CD8-positive, alpha-beta memory T cell (primary cell): ENCODE data around the gene SH2B3. TPM values are rescaled to one million over a fixed set of nuclear protein-coding genes. Genes with fewer than 3 reads are reported as not detected.

Experiments used
- CTCF ChIA-PET: fragments of 350-600 bp; sonication (Branson Sonifier 250); formaldehyde crosslinking; loops from one replicate; lab custom pipeline; 2021; ENCODE audit warnings: antibody characterized with exemption; lab: Charles Lee
- POLR2A ChIA-PET: fragments of 350-600 bp; sonication (Branson Sonifier 250); formaldehyde crosslinking; loops from one replicate; lab custom pipeline; 2021; ENCODE audit warnings: antibody characterized with exemption; lab: Charles Lee
- DNase-seq, 5 donors: peaks; one replicate each; pipeline versions ENCODE4 v3.0.0 to v3.0.0-alpha.2; 2020 to 2022; ENCODE audit warnings: mixed read lengths in 1 of 5
- H3K27ac ChIP-seq: one replicate; pipeline ENCODE4 v1.7.0; 2013; ENCODE audit warnings: low read depth, mild to moderate bottlenecking, low read length, moderate library complexity
- H3K27me3 ChIP-seq: 2 replicates; pipeline ENCODE4 v1.7.0; 2013; ENCODE audit warnings: low read length, mild to moderate bottlenecking; ENCODE audit not compliant: insufficient read depth, poor library complexity, severe bottlenecking
- H3K36me3 ChIP-seq: 2 replicates; pipeline ENCODE4 v1.7.0; 2013; ENCODE audit warnings: mild to moderate bottlenecking, low read length, moderate library complexity; ENCODE audit not compliant: insufficient read depth
- H3K4me1 ChIP-seq: 2 replicates; pipeline ENCODE4 v1.7.0; 2013; ENCODE audit warnings: mild to moderate bottlenecking, low read length, moderate library complexity; ENCODE audit not compliant: insufficient read depth
- H3K4me3 ChIP-seq: 2 replicates; pipeline ENCODE4 v1.7.0; 2013; ENCODE audit warnings: mild to moderate bottlenecking, low read length
- H3K9me3 ChIP-seq: 2 replicates; pipeline ENCODE4 v1.7.0; 2013; ENCODE audit warnings: mild to moderate bottlenecking, low read length
- H3K27ac Mint-ChIP-seq, 8 donors: one replicate each; pipeline ENCODE4 v1.8.0; 2020 to 2021; ENCODE audit warnings: mixed read lengths in 8 of 8, mild to moderate bottlenecking in 6 of 8, inconsistent platforms in 3 of 8, moderate library complexity in 3 of 8
- H3K27me3 Mint-ChIP-seq, 2 donors: one replicate each; pipeline ENCODE4 v1.8.0; 2020 to 2021; ENCODE audit warnings: mixed read lengths in 2 of 2, mild to moderate bottlenecking in 1 of 2, moderate library complexity in 1 of 2
- H3K36me3 Mint-ChIP-seq, 3 donors: one replicate each; pipeline ENCODE4 v1.8.0; 2020 to 2021; ENCODE audit warnings: mixed read lengths in 3 of 3, inconsistent platforms in 1 of 3, mild to moderate bottlenecking in 1 of 3
- H3K4me1 Mint-ChIP-seq, 3 donors: one replicate each; pipeline ENCODE4 v1.8.0; 2020 to 2021; ENCODE audit warnings: mixed read lengths in 3 of 3, inconsistent platforms in 1 of 3, mild to moderate bottlenecking in 1 of 3
- H3K4me3 Mint-ChIP-seq, 7 donors: one replicate each; pipeline ENCODE4 v1.8.0; 2020 to 2021; ENCODE audit warnings: mixed read lengths in 7 of 7, mild to moderate bottlenecking in 6 of 7, moderate library complexity in 4 of 7, inconsistent platforms in 2 of 7
- H3K9me3 Mint-ChIP-seq, 5 donors: one replicate each; pipeline ENCODE4 v1.8.0; 2020 to 2022; ENCODE audit warnings: mixed read lengths in 5 of 5, mild to moderate bottlenecking in 3 of 5, moderate library complexity in 2 of 5, inconsistent platforms in 1 of 5
- polyA plus RNA-seq: library from polyadenylated mRNA; unstranded; fragments of 300-500 nt; fragmentation: Illumina TruSeq; gene quantifications from one replicate; pipeline ENCODE4 v1.2.3, GENCODE V29; 2021
- total RNA-seq, 2 experiments: library from RNA; stranded (reverse); gene quantifications; one replicate each; pipeline ENCODE4 v1.2.3, GENCODE V29; 2021

The SH2B3 gene
- total and polyA plus RNA-seq, 3 experiments from 2014 or later: 11.1 to 48.9 (median 46.8) TPM

DNA sequence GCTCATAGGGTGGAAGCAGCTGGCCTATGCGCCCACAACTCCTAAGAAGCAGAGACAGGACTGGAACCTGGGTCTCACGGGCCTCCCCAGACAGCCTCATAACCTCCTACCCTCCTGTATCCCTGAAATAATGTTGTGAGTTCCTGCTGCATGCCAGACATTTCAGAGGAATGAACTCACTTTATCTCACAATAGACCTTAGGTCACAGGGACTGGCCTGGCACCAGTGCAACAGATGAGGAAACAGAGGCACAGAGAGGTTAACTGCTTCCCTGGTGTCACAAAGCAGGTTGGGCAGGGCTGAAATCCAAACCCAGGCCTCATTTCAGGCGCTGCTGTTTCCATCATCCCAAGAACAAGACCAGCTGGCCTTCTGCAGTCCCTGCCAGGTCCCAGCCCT, 42.1 kb upstream of the SH2B3 start:
- Mint-ChIP-seq H3K27me3 (peaks cover 6 to 11% of the 10 kb centered on the region in 2 donors), H3K36me3 (peaks cover 0 to 9% (median 0%) of the 10 kb centered on the region in 3 donors), H3K4me1 (peaks cover 24 to 40% (median 31%) of the 10 kb centered on the region in 3 donors), H3K4me3 (no peak overlapping the region), H3K9me3 (no peaks in the 10 kb centered on the region), H3K27ac (no peak overlapping the region)
- H3K4me1 ChIP-seq: peaks cover 12% of the 10 kb centered on the region
- H3K27me3 ChIP-seq: no peaks in the 10 kb centered on the region
- no peak for DNase-seq
- H3K9me3 ChIP-seq: no peaks in the 10 kb centered on the region
- ChIA-PET POLR2A (no interaction called here), CTCF (no interaction called here)
- no peaks in the 10 kb centered on the region for H3K36me3 ChIP-seq
- no peak overlapping the region for H3K27ac ChIP-seq
- no peak overlapping the region for H3K4me3 ChIP-seq

- Mint-ChIP-seq H3K36me3 (peaks cover 0 to 9% (median 0%) of the 10 kb centered on the region in 3 donors), H3K4me3 (peak overlapping the region in 2 of 7 donors; percentile 12 to 80), H3K27ac (peak overlapping the region in 1 of 8 donors; percentile 75), H3K9me3 (no peaks in the 10 kb centered on the region), H3K4me1 (peaks cover 21 to 34% (median 31%) of the 10 kb centered on the region in 3 donors), H3K27me3 (peaks cover 0 to 2% of the 10 kb centered on the region in 2 donors)
- Histone ChIP-seq H3K36me3 (no peaks in the 10 kb centered on the region), H3K27ac (no peak overlapping the region), H3K27me3 (no peaks in the 10 kb centered on the region), H3K4me1 (peaks cover 20% of the 10 kb centered on the region), H3K4me3 (no peak overlapping the region), H3K9me3 (no peaks in the 10 kb centered on the region)
- CTCF ChIA-PET: interaction anchor here (1.1 kb wide), 1 partner anchor 85 kb away, joined by 3 read pairs; no protein-coding TSS in a partner anchor
- DNase-seq: no peak
- POLR2A ChIA-PET: no interaction called here
Measured at GRCh38 chr12:111366075-111366474, 39.6 kb upstream of the SH2B3 start.

DNA sequence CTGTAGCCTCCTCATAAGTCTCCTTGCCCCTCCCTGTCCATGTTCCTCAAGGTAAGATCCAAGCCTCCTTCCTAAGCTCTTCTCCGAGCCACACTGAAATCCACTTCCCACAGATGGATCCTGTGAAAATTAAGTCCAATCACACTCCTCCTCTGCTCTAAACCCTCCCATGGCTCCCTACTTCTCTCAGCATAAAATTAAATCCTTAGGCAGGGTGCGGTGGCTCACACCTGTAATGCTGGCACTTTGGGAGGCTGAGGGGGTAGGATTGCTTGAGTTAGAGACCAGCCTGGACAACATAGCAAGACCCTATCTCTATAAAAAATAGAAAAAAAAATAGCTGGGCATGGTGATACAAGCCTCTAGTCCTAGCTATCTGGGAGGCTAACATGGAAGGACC, 39.1 kb upstream of the SH2B3 start:
- Mint-ChIP-seq H3K9me3 (no peaks in the 10 kb centered on the region), H3K36me3 (peaks cover 0 to 9% (median 0%) of the 10 kb centered on the region in 3 donors), H3K27me3 (no peaks in the 10 kb centered on the region), H3K4me3 (peak overlapping the region in 1 of 7 donors; percentile 69), H3K4me1 (peaks cover 21 to 34% (median 31%) of the 10 kb centered on the region in 3 donors), H3K27ac (peak overlapping the region in 1 of 8 donors; percentile 70)
- Histone ChIP-seq H3K4me3 (no peak overlapping the region), H3K36me3 (no peaks in the 10 kb centered on the region), H3K27ac (no peak overlapping the region), H3K4me1 (peaks cover 20% of the 10 kb centered on the region), H3K9me3 (no peaks in the 10 kb centered on the region), H3K27me3 (no peaks in the 10 kb centered on the region)
- DNase-seq: no peak
- ChIA-PET CTCF (interaction anchor here (1.1 to 1.8 kb wide), 2 partner anchors 38 to 85 kb away, joined by 3 to 5 read pairs; no protein-coding TSS in a partner anchor), POLR2A (no interaction called here)

GRCh38 chr12:111367661-111368221, 38.0 kb upstream of the SH2B3 start:
- H3K36me3 ChIP-seq: no peaks in the 10 kb centered on the region
- peaks cover 20% of the 10 kb centered on the region for H3K4me1 ChIP-seq
- H3K4me3 Mint-ChIP-seq: peak overlapping the region; percentile 76 to 91 (median 81)
- no peak for DNase-seq
- no peaks in the 10 kb centered on the region for H3K9me3 Mint-ChIP-seq
- no peaks in the 10 kb centered on the region for H3K9me3 ChIP-seq
- H3K36me3 Mint-ChIP-seq: peaks cover 0 to 5% (median 0%) of the 10 kb centered on the region in 3 donors
- H3K27ac Mint-ChIP-seq: peak overlapping the region in 3 of 8 donors; percentile 32 to 41 (median 37)
- H3K27ac ChIP-seq: no peak overlapping the region
- POLR2A ChIA-PET: interaction anchor here (1.1 kb wide), 1 partner anchor 37 kb away, joined by 4 read pairs; no protein-coding TSS in a partner anchor
- peak overlapping the region; percentile 57 for H3K4me3 ChIP-seq
- H3K4me1 Mint-ChIP-seq: peaks cover 21 to 34% (median 31%) of the 10 kb centered on the region in 3 donors
- H3K27me3 Mint-ChIP-seq: no peaks in the 10 kb centered on the region
- H3K27me3 ChIP-seq: no peaks in the 10 kb centered on the region
- CTCF ChIA-PET: interaction anchor here (1.5 to 1.9 kb wide), 3 partner anchors 29 to 84 kb away, joined by 5 to 8 read pairs (median 6); no protein-coding TSS in a partner anchor

- Histone ChIP-seq H3K27me3 (no peaks in the 10 kb centered on the region), H3K9me3 (no peaks in the 10 kb centered on the region), H3K27ac (peak overlapping the region; percentile 51), H3K36me3 (no peaks in the 10 kb centered on the region), H3K4me1 (peaks cover 20% of the 10 kb centered on the region), H3K4me3 (peak overlapping the region; percentile 57)
- peaks cover 21 to 34% (median 31%) of the 10 kb centered on the region in 3 donors for H3K4me1 Mint-ChIP-seq
- peak overlapping the region; percentile 76 to 91 (median 81) for H3K4me3 Mint-ChIP-seq
- DNase-seq: peak in 1 of 5 donors; percentile 5
- no peaks in the 10 kb centered on the region for H3K27me3 Mint-ChIP-seq
- POLR2A ChIA-PET: interaction anchor here (1.1 kb wide), 1 partner anchor 36 kb away, joined by 4 read pairs; no protein-coding TSS in a partner anchor
- CTCF ChIA-PET: interaction anchor here (1.5 to 1.9 kb wide), 3 partner anchors 28 to 83 kb away, joined by 5 to 8 read pairs (median 6); no protein-coding TSS in a partner anchor
- H3K36me3 Mint-ChIP-seq: peaks cover 0 to 4% (median 0%) of the 10 kb centered on the region in 3 donors
- peak overlapping the region in 2 of 8 donors; percentile 37 to 41 for H3K27ac Mint-ChIP-seq
- no peaks in the 10 kb centered on the region for H3K9me3 Mint-ChIP-seq
Measured at GRCh38 chr12:111368291-111368787, 37.4 kb upstream of the SH2B3 start.

- Histone ChIP-seq H3K36me3 (no peaks in the 10 kb centered on the region), H3K4me1 (peaks cover 20% of the 10 kb centered on the region), H3K4me3 (peak within 1 kb of the TSS; percentile 57), H3K27me3 (no peaks in the 10 kb centered on the region), H3K9me3 (no peaks in the 10 kb centered on the region), H3K27ac (peak within 1 kb of the TSS; percentile 51)
- H3K4me3 Mint-ChIP-seq: peak within 1 kb of the TSS; percentile 83 to 94 (median 85)
- H3K27me3 Mint-ChIP-seq: no peaks in the 10 kb centered on the region
- H3K27ac Mint-ChIP-seq: peak within 1 kb of the TSS in 7 of 8 donors; percentile 32 to 75 (median 50)
- H3K9me3 Mint-ChIP-seq: no peaks in the 10 kb centered on the region
- peaks cover 21 to 34% (median 31%) of the 10 kb centered on the region in 3 donors for H3K4me1 Mint-ChIP-seq
- peak; percentile 60 to 78 (median 66) for DNase-seq
- ChIA-PET CTCF (interaction anchor here (1.5 to 1.9 kb wide), 4 partner anchors 28 to 83 kb away, joined by 5 to 8 read pairs (median 6); no protein-coding TSS in a partner anchor), POLR2A (no interaction called here)
- H3K36me3 Mint-ChIP-seq: no peaks in the 10 kb centered on the region
Measured at GRCh38 chr12:111368788-111369495, 36.8 kb upstream of the SH2B3 start, which contains the start of gene PHETA1. PHETA1 (minus strand) TSS chr12:111369095; CDS start chr12:111363427, 5,668 bp downstream.

DNA sequence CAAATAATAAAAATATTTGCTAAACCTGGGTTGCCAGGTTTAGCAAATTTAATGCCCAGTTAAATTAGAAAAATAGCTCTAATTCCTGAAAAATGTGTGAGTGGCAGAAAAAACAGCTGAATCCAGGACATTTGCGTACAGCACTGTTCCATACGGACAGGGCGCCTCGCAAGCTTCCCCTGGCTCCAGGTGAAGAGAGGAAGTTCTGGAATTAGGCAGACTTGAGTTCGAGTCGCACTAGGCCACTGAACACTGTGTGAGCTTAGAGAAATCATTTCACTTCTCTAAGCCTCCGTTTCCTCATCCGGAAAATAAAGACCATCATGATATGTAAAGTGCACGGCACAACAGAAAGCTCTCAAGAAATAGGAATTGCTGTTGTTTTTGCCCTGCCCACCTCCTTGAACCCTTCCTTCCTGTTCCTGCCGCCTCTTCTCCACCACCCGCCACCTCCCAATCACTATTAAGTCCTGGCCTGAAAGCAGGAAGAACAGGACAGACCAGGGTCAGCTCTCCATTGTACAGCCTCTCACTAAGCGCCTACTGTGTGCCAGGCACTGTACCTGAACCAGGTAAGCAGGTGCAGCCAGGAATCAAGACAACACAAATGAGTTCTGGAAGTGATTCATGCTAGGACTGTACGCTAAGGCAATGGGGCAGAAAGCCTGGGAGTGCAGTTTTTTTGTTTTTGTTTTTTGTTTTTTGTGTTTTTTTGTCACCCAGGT, 36.1 kb upstream of the SH2B3 start:
- Mint-ChIP-seq H3K36me3 (no peaks in the 10 kb centered on the region), H3K4me3 (peak overlapping the region; percentile 83 to 94 (median 85)), H3K9me3 (no peaks in the 10 kb centered on the region), H3K4me1 (peaks cover 21 to 34% (median 31%) of the 10 kb centered on the region in 3 donors), H3K27me3 (no peaks in the 10 kb centered on the region), H3K27ac (peak overlapping the region in 3 of 8 donors; percentile 50 to 75 (median 68))
- Histone ChIP-seq H3K36me3 (no peaks in the 10 kb centered on the region), H3K4me1 (peaks cover 20% of the 10 kb centered on the region), H3K27me3 (no peaks in the 10 kb centered on the region), H3K27ac (peak overlapping the region; percentile 26), H3K9me3 (no peaks in the 10 kb centered on the region), H3K4me3 (peak overlapping the region; percentile 57)
- ChIA-PET CTCF (interaction anchor here (1.7 kb wide), 2 partner anchors 27 to 82 kb away, joined by 5 read pairs; no protein-coding TSS in a partner anchor), POLR2A (no interaction called here)
- DNase-seq: no peak
